NCI-H128 (cell line): ENCODE results near the gene GPR176.

Source experiments
- DNase-seq: peaks from one replicate; lab custom pipeline; 2025; ENCODE audit not compliant: unreplicated experiment; lab: John Stamatoyannopoulos, UW

GPR176 gene

GRCh38 chr15:39936681-39937080 is 16.6 kb upstream of the GPR176 start:
- DNase-seq: no peak

- DNase-seq: no peak
These were observed 16.1 kb upstream of the GPR176 start for GRCh38 chr15:39936187-39936586.

- DNase-seq: no peak
These were observed 15.2 kb upstream of the GPR176 start for GRCh38 chr15:39935241-39935640.

GRCh38 chr15:39934397-39935071 is 14.5 kb upstream of the GPR176 start:
- DNase-seq: no peak

- no peak for DNase-seq
These were observed 11.5 kb upstream of the GPR176 start for GRCh38 chr15:39931615-39932014.

- no peak for DNase-seq
These were observed 6.5 kb upstream of the GPR176 start for GRCh38 chr15:39926526-39926925.

GRCh38 chr15:39925112-39925842 is 5.2 kb upstream of the GPR176 start:
- no peak for DNase-seq

- no peak for DNase-seq
These were observed 4.4 kb upstream of the GPR176 start for GRCh38 chr15:39924437-39924836.

- no peak for DNase-seq
These were observed 2.5 kb upstream of the GPR176 start for GRCh38 chr15:39922462-39923092.

GRCh38 chr15:39921274-39921638 is 1.2 kb upstream of the GPR176 start:
- DNase-seq: no peak

GRCh38 chr15:39920510-39921273 is 626 bp upstream of the GPR176 start:
- DNase-seq: peak; percentile 57

- no peak for DNase-seq
These were observed 687 bp downstream of the GPR176 start for GRCh38 chr15:39919411-39919747.

- no peak for DNase-seq
These were observed 1.2 kb downstream of the GPR176 start for GRCh38 chr15:39918688-39919385.

GRCh38 chr15:39914977-39915376 is 5.1 kb downstream of the GPR176 start:
- DNase-seq: no peak

GRCh38 chr15:39909007-39909406 is 11.1 kb downstream of the GPR176 start:
- no peak for DNase-seq

- no peak for DNase-seq
These were observed 11.9 kb downstream of the GPR176 start for GRCh38 chr15:39908186-39908585.

GRCh38 chr15:39907216-39907615 is 12.8 kb downstream of the GPR176 start:
- no peak for DNase-seq

- no peak for DNase-seq
These were observed 16.0 kb downstream of the GPR176 start for GRCh38 chr15:39904115-39904514.

GRCh38 chr15:39898317-39898716 is 21.7 kb downstream of the GPR176 start:
- no peak for DNase-seq

GRCh38 chr15:39896846-39897245 is 23.2 kb downstream of the GPR176 start:
- no peak for DNase-seq

- no peak for DNase-seq
These were observed 24.0 kb downstream of the GPR176 start for GRCh38 chr15:39896101-39896500.
